T1000 (cell line): ENCODE measurements around the gene MED6.
A peak's percentile ranks its signal among the peaks of the same experiment; 100 is the strongest.

Experiments
- DNase-seq: peaks from one replicate; lab custom pipeline; 2025; ENCODE audit warnings: mixed read lengths; lab: John Stamatoyannopoulos, UW

MED6 gene, protein sequence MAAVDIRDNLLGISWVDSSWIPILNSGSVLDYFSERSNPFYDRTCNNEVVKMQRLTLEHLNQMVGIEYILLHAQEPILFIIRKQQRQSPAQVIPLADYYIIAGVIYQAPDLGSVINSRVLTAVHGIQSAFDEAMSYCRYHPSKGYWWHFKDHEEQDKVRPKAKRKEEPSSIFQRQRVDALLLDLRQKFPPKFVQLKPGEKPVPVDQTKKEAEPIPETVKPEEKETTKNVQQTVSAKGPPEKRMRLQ

DNA sequence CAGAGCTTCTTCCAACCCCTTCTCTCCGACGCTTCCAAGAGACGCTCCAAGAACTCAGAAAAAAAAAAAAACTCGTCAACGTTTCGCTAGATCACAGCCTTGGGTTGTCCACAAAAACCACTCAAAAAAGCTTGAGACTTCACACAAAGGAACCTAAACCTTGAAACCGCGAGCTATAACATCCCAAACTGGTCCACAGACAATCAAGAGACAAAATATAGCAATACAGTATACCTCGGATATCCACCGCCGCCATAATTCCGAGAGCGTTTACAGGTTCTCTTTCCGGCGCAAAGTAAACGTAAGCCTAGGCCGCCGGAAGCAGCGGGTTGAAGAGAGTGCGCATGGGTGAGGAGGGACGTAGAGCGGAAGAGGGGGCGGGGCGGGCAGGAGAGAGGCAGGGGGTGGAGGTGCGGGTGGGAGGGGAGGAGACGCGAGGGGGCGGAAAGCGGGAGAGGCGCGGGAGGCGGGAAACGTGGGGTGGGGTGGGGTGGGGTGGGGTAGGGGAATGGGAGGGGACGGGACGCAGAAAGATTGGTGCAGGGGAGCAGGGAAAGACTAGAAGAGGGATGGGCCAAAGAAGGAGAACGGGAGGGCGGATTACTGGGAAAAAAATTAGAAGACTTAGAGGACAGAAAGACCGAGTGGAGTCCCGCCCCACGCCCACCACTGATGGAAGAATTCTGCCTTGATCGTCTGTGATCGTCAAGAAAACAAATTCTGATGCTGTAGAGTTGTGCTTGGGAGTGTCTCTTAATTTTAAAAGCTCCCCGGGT is at the start of gene MED6:
MED6 (minus strand) TSS at position 274 of the 776 bp plus-strand sequence; CDS start at position 256, 18 bp downstream.
- DNase-seq: peak; percentile 83

DNA sequence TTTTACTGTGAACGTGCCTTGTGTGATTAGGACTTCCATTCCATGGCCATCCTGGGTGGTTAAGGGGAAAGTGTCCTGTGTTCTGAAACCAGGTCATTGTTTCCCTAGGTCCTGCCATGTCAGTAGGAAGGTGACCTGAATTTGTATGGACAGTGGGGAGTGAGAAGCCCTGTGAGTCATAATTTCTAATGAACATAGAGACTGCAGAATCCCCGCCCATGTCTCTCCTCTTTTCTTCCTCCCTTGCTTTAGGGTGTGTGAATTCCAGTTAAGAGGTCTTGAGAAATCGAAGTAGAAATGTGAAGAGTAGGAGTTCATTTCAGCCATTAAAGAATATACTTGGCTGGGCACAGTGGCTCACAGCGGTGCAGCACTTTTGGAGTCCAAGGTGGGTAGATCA is 49.3 kb upstream of the MED6 start:
- no peak for DNase-seq

DNA sequence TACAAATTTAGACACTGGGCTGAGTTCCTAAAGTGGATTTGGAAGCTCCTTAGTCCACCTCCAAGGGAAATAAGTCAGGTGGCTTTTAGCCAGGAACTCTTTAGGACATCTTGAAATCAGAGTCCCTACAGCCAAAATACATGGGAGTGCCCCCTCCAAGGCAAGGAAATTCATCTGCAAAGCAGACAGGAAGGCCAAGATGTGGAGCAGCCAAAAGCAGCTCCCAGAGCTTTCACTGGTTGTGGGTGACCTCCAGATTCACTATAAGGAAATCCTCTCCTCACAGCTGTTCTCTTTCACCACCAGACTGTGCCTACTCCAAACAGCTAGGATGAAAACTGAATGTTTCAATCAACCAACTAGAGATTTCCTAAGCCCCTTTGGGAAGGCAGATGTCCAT is 47.9 kb upstream of the MED6 start:
- no peak for DNase-seq

DNA sequence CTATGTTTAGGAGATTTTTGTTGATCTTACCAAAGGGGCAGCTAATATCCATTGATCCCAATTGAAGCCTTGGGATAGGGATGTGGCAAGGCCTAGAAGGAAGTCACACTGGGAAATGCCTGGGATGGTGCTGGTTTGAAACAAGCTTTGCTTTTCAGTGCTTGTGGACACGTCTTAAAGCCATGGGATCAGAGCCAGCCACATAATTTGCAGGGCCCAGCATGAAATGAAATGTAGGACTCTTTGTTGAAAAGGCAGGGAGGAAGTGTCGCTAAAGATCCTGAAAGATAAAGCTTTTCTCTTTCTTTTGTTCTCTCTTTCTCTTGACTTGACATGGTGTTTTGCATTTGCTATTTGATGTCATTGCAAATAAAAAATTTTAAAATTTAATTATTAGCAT is 46.2 kb upstream of the MED6 start:
- DNase-seq: no peak

DNA sequence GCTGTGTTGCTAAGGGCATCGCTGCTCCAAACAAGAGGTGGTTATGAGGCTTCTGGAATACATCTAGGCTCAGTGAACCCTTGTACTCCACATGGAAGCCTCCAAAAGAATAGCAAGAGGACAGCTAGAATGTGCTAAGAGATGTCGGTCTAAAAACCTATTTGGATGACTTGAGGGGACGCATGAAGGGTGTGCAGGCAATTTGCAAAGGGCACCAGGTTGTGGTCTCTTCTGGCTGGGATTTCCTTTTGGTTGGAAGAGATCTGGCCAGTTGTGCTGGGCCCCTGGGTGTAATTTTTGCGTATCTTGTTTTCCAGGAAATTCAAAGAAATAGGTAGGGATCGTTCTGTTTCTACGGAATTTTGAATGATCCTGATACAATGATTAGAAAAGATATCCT is 45.4 kb upstream of the MED6 start:
- no peak for DNase-seq

DNA sequence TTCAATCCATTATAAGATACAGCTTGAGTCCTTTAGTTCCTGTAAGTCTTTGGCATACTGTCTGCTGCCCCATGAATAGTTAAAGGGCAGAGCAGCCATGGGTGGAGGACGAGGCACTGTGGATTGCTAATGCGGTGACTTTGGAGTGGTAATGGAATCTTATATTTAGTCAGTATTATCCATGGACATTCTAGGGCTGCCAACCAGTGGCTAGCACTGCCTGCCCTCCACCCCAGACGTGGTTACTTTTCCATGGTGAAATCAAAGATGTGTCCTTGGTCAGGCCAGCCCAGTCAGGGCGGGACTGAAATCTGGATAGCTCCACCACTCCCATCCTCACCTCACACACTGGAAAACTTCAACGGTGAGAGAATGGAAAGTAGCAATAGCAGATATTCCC is 43.5 kb upstream of the MED6 start:
- no peak for DNase-seq

DNA sequence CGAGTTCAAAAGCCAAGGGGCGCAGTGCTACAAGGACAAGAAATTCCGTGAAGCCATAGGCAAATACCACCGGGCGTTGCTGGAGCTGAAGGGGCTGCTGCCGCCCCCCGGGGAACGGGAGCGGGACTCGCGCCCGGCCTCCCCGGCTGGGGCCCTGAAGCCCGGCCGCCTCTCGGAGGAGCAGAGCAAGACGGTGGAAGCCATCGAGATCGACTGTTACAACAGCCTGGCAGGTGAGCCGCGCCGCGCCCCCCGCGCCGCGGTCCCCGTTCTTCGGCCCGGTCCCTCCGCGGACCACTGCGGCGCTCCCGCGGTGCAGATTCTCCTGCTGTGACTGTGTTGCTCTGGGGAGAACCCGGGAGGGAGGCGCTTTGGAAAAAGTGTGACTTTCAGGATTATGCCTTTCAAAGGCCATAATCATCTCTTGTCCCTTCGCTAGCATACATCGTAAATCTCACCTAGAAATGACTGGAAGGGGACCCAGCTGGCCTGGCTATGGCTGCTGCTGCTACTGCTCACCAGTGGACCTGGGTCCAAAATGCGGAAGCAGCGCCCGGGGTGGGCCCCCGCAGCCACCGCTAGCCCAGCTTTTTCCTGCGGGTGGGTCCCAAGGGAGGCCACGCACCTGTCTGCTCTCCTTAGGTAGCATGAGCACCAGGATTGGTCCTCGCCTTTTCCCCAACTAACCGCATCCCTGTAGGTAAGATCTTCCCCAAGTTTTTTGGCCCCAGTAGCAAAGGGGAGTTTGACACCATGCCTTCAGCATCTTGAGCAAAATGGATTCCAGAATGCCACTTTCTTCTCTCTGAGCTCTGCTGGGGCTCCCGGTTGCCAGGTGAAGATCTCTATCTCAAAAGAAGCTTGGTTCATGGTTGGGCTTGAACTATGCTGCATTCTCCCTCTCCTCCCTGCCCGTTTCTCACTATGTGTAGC is 42.1 kb upstream of the MED6 start:
- no peak for DNase-seq

DNA sequence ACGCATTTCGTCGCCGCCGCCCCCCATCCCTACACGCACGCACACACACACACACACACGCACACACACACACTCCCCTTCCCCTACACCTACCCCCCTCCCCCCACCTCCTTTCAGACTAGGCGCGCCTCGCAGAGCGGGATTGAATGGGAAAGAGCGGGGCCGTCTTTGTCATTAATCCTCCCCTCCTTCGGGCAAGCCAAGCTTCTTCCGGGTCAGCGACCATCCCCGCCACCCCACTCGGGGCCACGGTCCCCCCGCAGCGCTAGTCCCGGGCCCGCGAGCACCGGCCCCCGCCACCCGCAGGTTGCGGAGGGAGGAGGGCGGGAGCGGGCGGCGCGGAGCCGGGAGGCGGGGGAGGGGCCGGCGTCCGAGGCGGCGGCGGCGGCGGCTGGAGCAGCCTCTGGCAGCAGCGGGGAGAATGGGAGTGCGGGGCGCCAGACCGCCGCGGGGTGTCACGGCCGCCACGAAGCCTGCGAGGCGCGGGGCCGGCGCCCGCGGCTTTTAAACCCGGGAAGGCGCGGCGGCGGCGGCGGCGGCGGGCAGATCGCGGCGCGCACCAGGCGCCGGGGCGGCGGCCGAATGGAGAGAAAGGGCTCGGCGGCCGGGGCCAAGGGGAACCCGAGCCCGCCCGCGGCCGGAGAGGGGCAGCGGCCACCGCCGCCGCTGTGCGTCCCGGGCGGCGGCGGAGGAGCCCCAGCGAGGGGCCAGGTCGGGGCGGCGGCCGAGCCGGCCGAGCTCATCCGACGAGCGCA is 41.3 kb upstream of the MED6 start, which contains the start of gene TTC9:
TTC9 (plus strand) TSS at position 369 of the 755 bp plus-strand sequence; CDS start at position 583, 214 bp downstream.
- no peak for DNase-seq

DNA sequence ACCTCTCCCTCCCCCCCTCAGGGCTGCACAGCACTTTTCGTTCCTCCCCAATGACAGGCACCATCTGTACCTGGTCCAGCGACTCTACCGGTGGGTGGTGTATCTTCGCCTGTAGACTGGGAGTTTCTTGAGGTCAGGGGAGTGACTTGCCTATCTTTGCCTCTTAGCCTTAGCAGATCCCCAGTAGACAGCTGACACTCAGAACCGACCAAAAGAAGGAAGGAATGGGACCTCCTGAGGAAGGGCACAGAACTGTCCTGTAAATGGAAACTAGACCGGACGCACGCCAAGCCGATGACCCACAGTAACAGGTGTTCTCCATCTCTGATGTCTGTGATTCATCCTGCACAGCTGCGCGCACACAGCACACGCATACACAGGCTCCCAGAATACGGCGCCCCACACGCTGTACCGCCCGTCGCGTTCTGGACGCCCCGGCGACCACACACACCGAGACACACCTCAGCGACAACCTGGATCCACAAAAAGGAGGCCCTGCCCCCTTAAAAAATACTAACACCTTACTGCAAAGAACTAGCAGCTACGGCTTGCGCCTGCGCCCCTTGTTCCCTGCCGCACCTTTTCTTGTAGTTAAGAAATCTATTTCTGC is 40.6 kb upstream of the MED6 start:
- DNase-seq: no peak

DNA sequence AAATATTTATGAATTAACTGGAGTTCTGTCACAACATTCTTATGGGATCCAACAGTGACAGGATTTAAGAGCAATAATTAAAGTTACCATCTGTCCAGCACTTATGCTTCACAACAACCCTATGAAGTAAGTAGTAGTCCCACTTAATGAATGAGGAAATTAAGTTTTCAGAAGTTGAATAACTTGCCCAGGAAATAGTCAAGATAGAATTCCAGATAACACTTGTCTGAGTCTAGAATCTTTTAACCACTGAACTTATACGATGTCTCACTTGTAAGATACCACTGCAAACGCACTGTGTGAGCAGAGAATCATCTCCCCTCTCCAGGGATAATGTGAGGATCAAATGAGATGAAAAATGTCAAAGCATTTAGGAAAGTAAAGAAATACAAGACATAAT is 38.0 kb upstream of the MED6 start:
- no peak for DNase-seq

DNA sequence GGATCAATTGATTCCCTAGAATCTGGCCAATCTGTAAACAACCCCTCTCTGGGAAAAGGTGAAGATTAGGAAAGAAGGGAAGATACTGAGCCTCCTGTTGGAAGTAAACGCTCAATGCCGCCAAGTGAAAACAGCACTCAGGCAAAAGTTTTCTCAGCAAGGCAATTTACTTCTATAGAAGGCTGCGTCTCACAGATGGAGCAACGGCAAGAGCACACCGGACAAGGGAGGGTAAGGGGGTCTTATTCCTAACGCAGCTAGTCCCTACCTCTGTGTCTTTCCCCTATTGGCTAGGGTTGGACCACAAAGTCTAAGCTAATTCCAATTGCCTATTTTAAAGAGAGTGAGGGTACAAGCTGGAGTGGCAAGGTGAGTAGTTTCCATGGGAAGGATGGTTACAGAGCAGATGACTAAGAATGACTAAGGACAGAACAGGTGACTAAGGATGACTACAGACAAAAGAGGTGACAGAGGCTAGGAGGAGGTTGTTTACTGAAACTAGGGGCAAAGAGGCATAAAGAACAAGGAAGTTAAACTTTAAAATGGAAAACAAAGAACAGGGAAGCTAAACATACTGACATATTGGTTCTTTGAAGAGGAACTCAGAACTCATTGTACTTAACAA is 35.6 kb upstream of the MED6 start:
- DNase-seq: no peak

DNA sequence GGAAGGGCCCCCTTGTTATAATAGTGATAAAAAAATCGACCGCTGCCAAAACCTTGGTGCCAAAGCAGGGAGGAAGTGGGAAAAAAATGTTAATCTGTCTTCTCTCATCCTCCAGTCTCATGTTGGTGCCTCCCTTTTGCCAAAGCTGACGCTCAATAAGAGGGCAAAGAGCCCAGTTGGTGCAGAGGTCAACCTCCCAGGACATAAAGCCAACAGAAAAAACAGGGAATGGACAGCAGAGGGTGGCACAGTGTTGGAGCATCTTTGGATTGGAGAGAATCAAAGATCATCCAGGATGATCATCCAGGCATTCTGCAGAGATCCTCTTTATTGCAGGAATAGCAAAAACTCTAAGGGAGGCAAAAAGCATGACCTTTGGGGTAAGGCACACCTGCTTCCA is 31.5 kb upstream of the MED6 start:
- DNase-seq: no peak

DNA sequence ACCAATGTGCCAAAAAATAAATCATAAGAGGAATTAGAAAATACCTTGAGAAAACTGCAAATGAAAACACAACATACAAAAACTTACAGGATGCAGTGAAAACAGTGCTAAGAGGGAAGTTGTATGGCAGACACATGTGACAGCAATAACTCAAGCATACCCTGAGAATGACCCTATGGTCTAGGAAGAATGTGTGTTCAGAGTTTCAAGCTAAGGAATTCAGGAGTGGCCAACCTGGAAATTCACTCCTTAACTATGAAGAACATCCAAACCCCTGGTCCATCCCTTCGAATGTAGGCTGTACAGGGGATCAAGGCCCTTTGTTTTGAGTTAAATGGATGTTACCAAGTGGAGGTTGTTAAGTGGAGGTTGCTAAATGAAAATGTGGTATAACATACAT is 24.5 kb upstream of the MED6 start:
- DNase-seq: no peak

DNA sequence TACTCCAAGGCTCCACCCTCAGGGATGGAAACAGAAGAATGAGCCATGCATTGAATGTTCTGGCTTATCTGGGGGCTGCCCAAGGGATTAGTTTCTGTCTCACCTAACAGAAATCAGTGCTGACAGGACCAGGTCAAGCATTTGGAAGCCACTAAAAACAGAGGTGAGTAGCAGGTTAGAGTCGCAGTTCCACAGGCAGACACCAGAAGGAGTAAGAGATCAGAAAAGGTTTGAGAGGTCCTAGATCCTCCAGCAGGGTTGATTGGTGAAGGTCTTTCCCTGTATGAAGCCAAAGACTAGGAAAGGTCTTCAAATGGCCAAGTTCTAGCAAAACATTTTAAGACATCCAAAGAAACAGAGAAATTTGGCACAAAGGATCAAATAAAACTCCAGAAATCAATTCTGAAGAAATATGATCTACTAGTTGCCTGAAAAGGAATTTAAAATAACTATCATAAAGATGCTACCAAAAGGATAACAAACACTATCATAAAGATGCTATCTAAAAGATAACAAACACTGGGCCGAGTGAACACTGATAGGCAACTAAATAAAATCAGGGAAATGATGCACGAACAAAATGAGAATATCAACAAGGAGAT is 21.8 kb upstream of the MED6 start:
- no peak for DNase-seq

DNA sequence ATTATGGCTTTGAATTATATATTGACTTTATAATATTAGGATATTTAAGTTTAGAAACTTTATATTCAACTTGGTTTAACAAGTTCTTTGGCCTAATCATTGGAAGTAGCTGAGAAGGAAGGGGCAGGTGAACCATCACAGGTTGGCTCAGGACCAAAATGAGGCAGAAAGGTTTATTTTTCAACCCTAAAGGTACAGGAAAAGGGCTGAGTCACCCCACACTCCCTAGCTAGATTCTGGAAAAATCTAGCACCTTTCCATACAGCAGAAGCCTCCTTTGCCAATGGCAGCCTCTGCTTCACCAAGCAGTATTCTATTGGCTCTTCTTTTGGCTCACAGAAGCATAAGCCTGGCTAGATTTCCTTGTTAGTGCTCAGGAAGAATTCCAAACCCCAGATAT is 19.3 kb upstream of the MED6 start:
- DNase-seq: no peak

DNA sequence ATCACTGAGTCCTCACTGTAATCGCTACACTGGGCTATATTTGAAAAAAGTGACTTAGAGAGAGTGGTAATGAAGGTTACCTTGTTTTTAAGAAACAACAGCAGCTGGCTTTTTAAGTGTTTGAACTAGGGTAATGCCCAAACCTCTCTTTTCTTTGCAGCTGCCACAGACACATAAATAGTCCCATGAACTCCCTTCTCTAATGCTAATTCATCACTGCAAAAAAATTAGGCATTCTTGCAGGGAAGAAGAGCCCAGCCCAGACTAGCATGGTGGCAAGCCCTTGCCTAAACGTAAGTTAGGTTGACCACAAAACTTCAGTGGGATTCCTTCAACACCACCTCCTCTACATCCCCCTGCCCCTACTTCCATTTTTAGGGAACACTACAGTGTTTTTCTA is 17.9 kb upstream of the MED6 start:
- no peak for DNase-seq

DNA sequence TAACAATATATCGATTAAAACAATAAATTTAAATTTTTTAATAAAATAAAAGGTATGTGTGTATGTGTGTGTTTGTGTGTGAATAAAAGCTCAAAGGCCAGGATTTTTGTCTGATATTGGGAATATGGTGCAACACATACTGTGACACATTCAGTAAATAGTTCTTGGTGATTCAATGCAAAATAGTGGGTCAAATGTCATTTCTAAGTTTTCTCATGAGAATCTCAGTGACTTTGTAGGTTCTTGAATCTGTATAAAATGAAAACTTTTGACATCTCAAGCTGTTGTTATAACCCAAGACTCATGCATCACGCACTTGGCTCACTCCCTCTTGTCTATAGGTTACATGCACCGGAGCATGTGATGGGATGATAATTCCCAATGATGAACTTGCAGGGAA is 16.2 kb upstream of the MED6 start:
- DNase-seq: no peak

DNA sequence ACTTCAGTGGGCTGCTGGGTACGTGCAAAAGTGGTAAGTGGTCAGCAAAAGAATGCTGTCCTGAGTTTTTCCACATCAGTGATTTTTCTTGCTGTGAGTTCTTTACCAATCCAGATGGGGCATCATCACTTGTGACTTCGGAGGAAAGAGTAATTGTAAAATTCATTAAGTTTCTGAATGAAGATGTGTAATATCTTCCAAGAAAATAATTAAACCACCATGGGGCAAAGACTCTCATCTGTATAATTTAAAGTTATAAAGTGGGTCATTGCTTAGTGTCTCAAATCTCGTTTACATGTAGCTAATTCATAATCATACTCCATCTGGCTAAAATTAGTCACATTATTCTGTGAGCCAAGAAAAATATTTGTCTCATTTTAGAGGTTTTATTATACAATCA is 10.8 kb upstream of the MED6 start:
- no peak for DNase-seq

DNA sequence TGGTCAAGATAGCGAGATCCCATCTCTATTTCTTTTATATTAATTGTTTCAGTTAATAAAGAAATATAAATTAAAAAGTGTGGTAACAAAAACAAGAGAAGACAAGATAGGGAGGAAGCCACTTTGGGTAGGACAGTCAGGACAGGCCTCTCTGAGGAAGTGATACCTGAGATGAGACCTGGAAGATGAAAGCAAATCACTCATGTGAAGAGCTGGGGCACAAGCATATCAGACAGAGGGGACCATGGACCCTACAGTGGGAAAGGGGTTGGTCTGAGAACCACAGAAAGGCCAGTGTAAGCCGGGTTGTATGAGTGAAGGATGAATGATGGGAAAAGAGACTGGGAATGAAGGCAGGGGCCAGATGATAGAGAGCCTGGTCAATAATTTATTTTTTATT is 1.8 kb upstream of the MED6 start:
- no peak for DNase-seq

DNA sequence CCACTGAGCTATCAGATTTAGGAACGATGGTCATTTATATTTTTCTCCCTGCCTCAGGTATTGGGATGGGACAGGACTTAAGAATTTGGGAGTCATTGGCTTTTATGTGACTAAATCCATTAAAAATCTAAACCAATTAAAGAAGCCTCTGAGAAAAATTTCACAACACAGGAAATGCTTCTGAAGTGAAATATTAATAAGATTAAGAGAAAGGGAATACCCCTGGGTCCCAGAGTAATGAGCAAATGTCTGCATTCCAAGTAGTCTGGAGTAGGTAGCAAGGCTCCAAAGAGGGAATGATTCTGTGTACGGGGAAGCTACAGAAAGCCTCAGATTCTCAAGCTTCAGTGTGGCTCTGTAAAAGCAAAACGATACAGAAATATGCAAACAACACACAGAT is 707 bp upstream of the MED6 start:
- no peak for DNase-seq

DNA sequence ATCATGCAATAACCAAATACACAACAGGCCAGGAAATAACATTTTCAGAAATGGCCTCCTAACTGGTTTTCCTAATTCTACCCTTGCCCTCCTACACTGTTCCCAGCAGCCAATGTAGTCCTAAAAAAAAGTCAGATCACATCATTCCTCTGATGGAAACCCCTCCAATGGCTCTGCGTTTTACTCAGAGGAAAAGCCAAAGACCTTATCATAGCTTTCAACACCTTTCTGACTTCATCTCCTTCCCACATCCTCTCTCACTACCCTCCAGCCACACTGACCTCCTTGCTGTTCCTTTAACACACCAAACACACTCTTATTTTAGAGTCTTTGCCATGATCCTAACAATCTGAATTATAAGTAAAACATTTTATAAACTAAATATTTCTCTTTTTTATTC is 1.1 kb downstream of the MED6 start:
- no peak for DNase-seq
